Upper lobe of right lung (tissue), 1 donor: ENCODE measurements around the gene THNSL1. TPM values are rescaled to one million over a fixed set of nuclear protein-coding genes. Genes with fewer than 3 reads are reported as not detected.

Source experiments
- ATAC-seq: fragments of 200-7000 bp; cut with Tn5 transposase; one replicate; pipeline ENCODE4 v1.9.1; 2020; ENCODE audit warnings: mild to moderate bottlenecking, moderate library complexity
- DNase-seq: peaks from one replicate; pipeline ENCODE4 v3.0.0-alpha.2; 2020
- H3K27ac ChIP-seq: fragments of 200-600 bp; one replicate; pipeline ENCODE4 v1.8.0; 2022
- H3K27me3 ChIP-seq: fragments of 200-600 bp; one replicate; pipeline ENCODE4 v1.8.0; 2022; ENCODE audit warnings: mild to moderate bottlenecking
- H3K36me3 ChIP-seq: fragments of 200-600 bp; one replicate; pipeline ENCODE4 v1.8.0; 2022
- H3K4me1 ChIP-seq: fragments of 200-600 bp; one replicate; pipeline ENCODE4 v1.8.0; 2022
- H3K4me3 ChIP-seq: fragments of 200-600 bp; one replicate; pipeline ENCODE4 v1.8.0; 2022; ENCODE audit warnings: mild to moderate bottlenecking
- H3K9me3 ChIP-seq: fragments of 200-600 bp; one replicate; pipeline ENCODE4 v1.8.0; 2022
- intact Hi-C: fragments of 100-400 bp; cut with DNase I; formaldehyde crosslinking; loops from one replicate; pipeline ENCODE4 v1.11.0; 2022
- total RNA-seq: library from RNA; stranded (reverse); fragmentation: NEBNext Ultra II Directional; extraction: Animal tissue kit (Norgen Biotek cat#: 25700); gene quantifications from one replicate; pipeline ENCODE4 v1.2.1, GENCODE V29; 2021
- TF ChIP-seq, protein P1 (sequence below): fragments of 200-600 bp; IDR thresholded peaks from one replicate; pipeline ENCODE4 v1.8.0; 2022; ENCODE audit warnings: antibody characterized with exemption
- donor health status: DM: no; HTN: yes; CAD: no; lungs with severe emphysema.

The THNSL1 gene
- total RNA-seq, 1 donor from 2014 or later, result 3.0 TPM

DNA sequence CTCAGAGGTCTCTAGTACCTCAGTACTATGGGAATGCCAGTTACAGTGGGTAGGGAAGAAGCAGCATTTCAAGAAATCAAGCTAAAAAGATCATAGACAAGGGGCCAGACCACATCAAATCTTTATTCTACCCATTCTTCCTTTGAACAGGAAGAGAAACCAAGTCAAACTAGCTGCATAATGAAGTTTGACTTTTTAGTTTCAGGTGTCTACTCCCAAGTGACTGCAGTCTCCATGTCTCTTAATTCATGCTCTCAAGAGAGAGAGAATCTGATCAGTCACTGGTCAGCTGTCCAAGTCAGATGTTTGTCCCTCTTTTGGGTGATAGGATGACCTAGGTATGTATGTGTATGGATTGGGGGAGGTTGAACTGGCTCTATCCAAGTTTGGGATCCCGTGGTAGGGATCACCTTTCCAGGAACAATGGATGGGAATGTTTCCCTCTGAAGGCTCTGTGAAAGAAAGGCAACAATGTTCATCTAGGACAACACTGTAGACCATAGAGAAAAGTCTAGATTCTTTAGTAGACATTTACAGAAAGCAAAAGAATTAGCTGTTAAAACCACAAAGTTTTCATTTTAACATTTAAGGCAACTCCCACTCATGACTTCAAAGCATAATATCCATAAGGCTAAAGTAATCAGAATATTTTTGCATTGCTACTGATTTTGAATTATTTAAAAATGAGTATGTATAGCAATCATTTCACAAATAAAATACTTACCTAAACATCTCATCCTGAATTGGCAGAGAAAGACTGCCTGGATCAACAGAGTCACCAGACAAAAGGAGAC lies 33.9 kb upstream of the THNSL1 start:
- intact Hi-C loops, result no loop called here
- Histone ChIP-seq H3K4me3 (no peak overlapping the region), H3K9me3 (no peaks in the 10 kb centered on the region), H3K27ac (no peak overlapping the region), H3K4me1 (no peaks in the 10 kb centered on the region), H3K27me3 (no peaks in the 10 kb centered on the region), H3K36me3 (no peaks in the 10 kb centered on the region)
- ATAC-seq, result no peak
- DNase-seq, result no peak
- TF ChIP-seq, protein P1, sequence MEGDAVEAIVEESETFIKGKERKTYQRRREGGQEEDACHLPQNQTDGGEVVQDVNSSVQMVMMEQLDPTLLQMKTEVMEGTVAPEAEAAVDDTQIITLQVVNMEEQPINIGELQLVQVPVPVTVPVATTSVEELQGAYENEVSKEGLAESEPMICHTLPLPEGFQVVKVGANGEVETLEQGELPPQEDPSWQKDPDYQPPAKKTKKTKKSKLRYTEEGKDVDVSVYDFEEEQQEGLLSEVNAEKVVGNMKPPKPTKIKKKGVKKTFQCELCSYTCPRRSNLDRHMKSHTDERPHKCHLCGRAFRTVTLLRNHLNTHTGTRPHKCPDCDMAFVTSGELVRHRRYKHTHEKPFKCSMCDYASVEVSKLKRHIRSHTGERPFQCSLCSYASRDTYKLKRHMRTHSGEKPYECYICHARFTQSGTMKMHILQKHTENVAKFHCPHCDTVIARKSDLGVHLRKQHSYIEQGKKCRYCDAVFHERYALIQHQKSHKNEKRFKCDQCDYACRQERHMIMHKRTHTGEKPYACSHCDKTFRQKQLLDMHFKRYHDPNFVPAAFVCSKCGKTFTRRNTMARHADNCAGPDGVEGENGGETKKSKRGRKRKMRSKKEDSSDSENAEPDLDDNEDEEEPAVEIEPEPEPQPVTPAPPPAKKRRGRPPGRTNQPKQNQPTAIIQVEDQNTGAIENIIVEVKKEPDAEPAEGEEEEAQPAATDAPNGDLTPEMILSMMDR, result no peak

DNA sequence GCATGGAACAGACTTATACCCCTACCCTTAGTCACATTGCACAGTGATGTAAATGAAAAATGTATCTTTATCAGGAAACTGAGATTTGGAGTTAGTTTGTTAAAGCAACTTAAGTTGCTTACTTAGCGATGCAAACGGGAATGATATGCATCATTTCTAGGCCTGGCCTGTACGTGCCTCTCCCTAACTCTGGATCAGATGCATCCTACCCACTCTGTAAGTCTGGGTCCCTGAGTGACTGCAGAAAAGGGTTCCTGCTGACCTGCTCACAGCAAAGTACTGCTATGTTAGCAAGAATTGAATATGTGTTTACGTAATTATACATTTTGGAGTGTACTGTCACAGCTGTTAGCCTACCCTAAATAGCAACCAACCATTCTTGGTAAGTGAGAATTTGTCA lies 33.3 kb upstream of the THNSL1 start:
- no peak for ATAC-seq
- intact Hi-C loops, result no loop called here
- no peaks in the 10 kb centered on the region for H3K27me3 ChIP-seq
- H3K4me3 ChIP-seq, result no peak overlapping the region
- H3K4me1 ChIP-seq, result no peaks in the 10 kb centered on the region
- H3K27ac ChIP-seq, result no peak overlapping the region
- no peak for DNase-seq
- no peaks in the 10 kb centered on the region for H3K36me3 ChIP-seq
- TF ChIP-seq, protein P1, result no peak
- no peaks in the 10 kb centered on the region for H3K9me3 ChIP-seq

DNA sequence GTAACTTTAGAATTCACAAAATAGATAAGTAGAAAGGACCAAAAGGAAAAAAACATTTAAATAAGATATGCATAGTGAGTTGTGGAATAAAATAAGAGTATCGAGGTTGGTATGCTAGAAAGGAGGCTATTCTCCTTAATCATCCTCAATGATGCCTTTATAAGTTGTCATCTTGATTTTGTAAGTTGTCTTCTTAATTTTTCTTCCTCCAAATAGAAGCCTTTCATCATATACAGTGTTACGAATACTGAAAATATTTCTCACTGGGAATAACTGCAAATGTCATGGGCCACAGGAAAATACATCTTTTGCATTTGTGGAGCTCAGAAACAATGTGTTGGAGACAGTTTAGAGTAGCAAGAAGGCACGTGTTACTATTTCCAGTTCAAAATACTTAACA lies 32.5 kb upstream of the THNSL1 start:
- Histone ChIP-seq H3K4me3 (no peak overlapping the region), H3K4me1 (no peaks in the 10 kb centered on the region), H3K27ac (no peak overlapping the region), H3K36me3 (no peaks in the 10 kb centered on the region), H3K9me3 (no peaks in the 10 kb centered on the region), H3K27me3 (no peaks in the 10 kb centered on the region)
- DNase-seq, result no peak
- intact Hi-C loops, result no loop called here
- TF ChIP-seq, protein P1, result no peak
- no peak for ATAC-seq

DNA sequence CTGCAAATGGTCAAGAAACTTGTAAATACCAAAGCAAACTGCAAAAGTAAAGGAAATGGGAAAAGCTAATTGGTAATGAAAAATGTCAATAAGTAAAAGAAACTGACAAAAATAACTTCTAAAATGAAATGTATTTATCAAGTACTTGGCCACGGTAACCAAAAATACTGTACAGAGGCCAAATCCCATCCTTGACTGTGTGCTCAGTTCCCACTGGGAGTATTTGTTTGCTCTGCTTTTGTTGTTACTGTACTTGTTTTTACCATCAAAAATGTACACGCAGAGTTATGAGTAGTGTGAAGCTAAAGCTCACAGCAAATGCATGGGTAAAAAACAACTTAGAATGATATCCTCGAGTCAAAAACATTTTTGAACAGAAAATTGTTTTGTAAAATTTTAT lies 31.5 kb upstream of the THNSL1 start:
- DNase-seq, result no peak
- ATAC-seq, result no peak
- intact Hi-C loops, result no loop called here
- Histone ChIP-seq H3K36me3 (no peaks in the 10 kb centered on the region), H3K9me3 (no peaks in the 10 kb centered on the region), H3K27ac (no peak overlapping the region), H3K4me3 (no peak overlapping the region), H3K27me3 (no peaks in the 10 kb centered on the region), H3K4me1 (no peaks in the 10 kb centered on the region)
- TF ChIP-seq, protein P1, result no peak

DNA sequence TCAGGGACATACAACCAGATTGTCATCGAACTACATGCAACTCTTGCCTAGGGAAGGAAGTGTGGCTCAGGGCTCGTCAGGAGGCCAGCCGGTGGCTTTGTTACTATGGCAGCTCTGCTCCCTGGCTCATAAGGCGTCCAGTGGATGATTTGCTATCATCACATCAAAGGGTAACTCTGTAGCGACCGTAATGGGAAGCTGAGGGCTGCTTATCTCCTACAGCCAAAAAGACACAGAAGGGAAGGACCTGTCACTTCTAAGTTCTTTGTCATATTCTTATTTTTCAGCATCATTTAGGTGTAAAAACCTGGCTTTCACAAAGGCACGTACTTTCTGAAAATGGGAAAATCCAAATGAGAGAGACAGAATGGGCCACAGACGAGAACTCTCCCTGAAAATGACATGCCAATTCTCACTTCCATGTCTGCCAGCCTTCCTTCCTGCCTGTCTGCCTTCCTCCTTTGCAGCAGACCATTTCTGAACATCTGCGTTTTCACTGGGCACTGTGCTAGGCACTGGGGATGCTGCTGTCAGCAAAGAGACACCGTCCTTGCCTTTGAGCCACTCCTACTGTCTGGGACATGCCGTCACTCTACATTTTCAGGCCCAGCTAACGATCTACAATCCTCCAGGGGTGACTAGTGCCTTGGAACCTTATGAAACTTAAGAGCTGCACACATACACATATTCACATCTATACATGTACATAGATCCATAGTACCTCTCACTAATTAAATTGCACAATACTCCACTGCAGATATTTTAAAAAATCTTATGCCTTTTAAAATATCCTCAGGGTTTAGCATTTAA lies 27.4 kb upstream of the THNSL1 start:
- DNase-seq, result no peak
- intact Hi-C loops, result no loop called here
- no peaks in the 10 kb centered on the region for H3K36me3 ChIP-seq
- H3K4me3 ChIP-seq, result no peak overlapping the region
- no peak overlapping the region for H3K27ac ChIP-seq
- TF ChIP-seq, protein P1, result no peak
- no peak for ATAC-seq
- H3K9me3 ChIP-seq, result no peaks in the 10 kb centered on the region
- no peaks in the 10 kb centered on the region for H3K4me1 ChIP-seq
- no peaks in the 10 kb centered on the region for H3K27me3 ChIP-seq
